NCI-H2227 (cell line): ENCODE measurements around the gene SLC34A2.
"Not testable (repeated sequence)": the region's sequence is repeated elsewhere in the genome, so short reads cannot be mapped to it uniquely, and the experiment has no call there.

Source experiments
- DNase-seq: peaks from one replicate; lab custom pipeline; 2025; ENCODE audit not compliant: unreplicated experiment; lab: John Stamatoyannopoulos, UW

Gene SLC34A2

GRCh38 chr4:25654971-25655963, at the start of gene SLC34A2:
Gene SLC34A2, plus strand, starts transcription at chr4:25655851. Its CDS starts 6,650 bp downstream, at chr4:25662501.
- DNase-seq = peak; percentile 14

GRCh38 chr4:25608644-25609043, 47.0 kb upstream of the SLC34A2 start:
- DNase-seq = no peak

- DNase-seq = no peak
These were observed 45.7 kb upstream of the SLC34A2 start for GRCh38 chr4:25609976-25610375.

- DNase-seq = not testable (repeated sequence)
These were observed 42.0 kb upstream of the SLC34A2 start for GRCh38 chr4:25613613-25614012.

GRCh38 chr4:25614807-25615206, 40.8 kb upstream of the SLC34A2 start:
- DNase-seq = no peak

GRCh38 chr4:25621027-25621930, 34.4 kb upstream of the SLC34A2 start:
- DNase-seq = no peak

- no peak for DNase-seq
These were observed 31.0 kb upstream of the SLC34A2 start for GRCh38 chr4:25624616-25625015.

GRCh38 chr4:25628451-25628850, 27.2 kb upstream of the SLC34A2 start:
- no peak for DNase-seq

GRCh38 chr4:25632135-25632534, 23.5 kb upstream of the SLC34A2 start:
- DNase-seq = no peak

GRCh38 chr4:25633541-25633940, 22.1 kb upstream of the SLC34A2 start:
- no peak for DNase-seq

- no peak for DNase-seq
These were observed 20.1 kb upstream of the SLC34A2 start for GRCh38 chr4:25635501-25635900.

- no peak for DNase-seq
These were observed 17.9 kb upstream of the SLC34A2 start for GRCh38 chr4:25637581-25638220.

- DNase-seq = no peak
These were observed 17.4 kb upstream of the SLC34A2 start for GRCh38 chr4:25638221-25638601.

GRCh38 chr4:25638806-25639205, 16.8 kb upstream of the SLC34A2 start:
- DNase-seq = no peak

GRCh38 chr4:25650311-25650710, 5.3 kb upstream of the SLC34A2 start:
- no peak for DNase-seq

- DNase-seq = no peak
These were observed 4.0 kb upstream of the SLC34A2 start for GRCh38 chr4:25651682-25652081.

- DNase-seq = no peak
These were observed 1.4 kb upstream of the SLC34A2 start for GRCh38 chr4:25654031-25654970.

- no peak for DNase-seq
These were observed 380 bp downstream of the SLC34A2 start for GRCh38 chr4:25656031-25656430.

- no peak for DNase-seq
These were observed 2.7 kb downstream of the SLC34A2 start for GRCh38 chr4:25658357-25658771.

- no peak for DNase-seq
These were observed 3.1 kb downstream of the SLC34A2 start for GRCh38 chr4:25658777-25659176.
